GM18499 (cell line): Measurements from ENCODE around the gene C22orf15.

Experiments used
- ATAC-seq: cut with Tn5 transposase; IDR thresholded peaks from one replicate; pipeline ENCODE4 v1.9.1; 2021; ENCODE audit warnings: moderate number of reproducible peaks; ENCODE audit not compliant: insufficient read depth, unreplicated experiment

C22orf15 gene

GRCh38 chr22:23750367-23750713 lies 12.4 kb upstream of the C22orf15 start:
- no peak for ATAC-seq

- ATAC-seq, result no peak
These were observed 11.9 kb upstream of the C22orf15 start, which contains the start of gene ZNF70 for GRCh38 chr22:23750714-23751440. ZNF70 (minus strand) TSS chr22:23751112; CDS start chr22:23745140, 5,972 bp downstream.

GRCh38 chr22:23751441-23751996 lies 11.3 kb upstream of the C22orf15 start:
- ATAC-seq, result no peak

GRCh38 chr22:23752090-23752691 lies 10.6 kb upstream of the C22orf15 start:
- ATAC-seq, result no peak

GRCh38 chr22:23752750-23753149 lies 10.0 kb upstream of the C22orf15 start:
- no peak for ATAC-seq

- ATAC-seq, result no peak
These were observed 9.4 kb upstream of the C22orf15 start for GRCh38 chr22:23753385-23753784.

GRCh38 chr22:23754220-23754919 lies 8.4 kb upstream of the C22orf15 start, which contains the start of gene VPREB3:
VPREB3 (minus strand) TSS chr22:23754425; CDS start chr22:23754363, 62 bp downstream.
- ATAC-seq, result no peak

- no peak for ATAC-seq
These were observed 7.7 kb upstream of the C22orf15 start for GRCh38 chr22:23754980-23755636.

- no peak for ATAC-seq
These were observed 7.1 kb upstream of the C22orf15 start for GRCh38 chr22:23755711-23756110.

GRCh38 chr22:23756891-23757290 lies 5.9 kb upstream of the C22orf15 start:
- ATAC-seq, result no peak

- no peak for ATAC-seq
These were observed 3.2 kb upstream of the C22orf15 start for GRCh38 chr22:23759566-23759965.

GRCh38 chr22:23760056-23760455 lies 2.7 kb upstream of the C22orf15 start:
- ATAC-seq, result no peak

- ATAC-seq, result no peak
These were observed 772 bp downstream of the C22orf15 start for GRCh38 chr22:23763579-23763945.

- no peak for ATAC-seq
These were observed 1.2 kb downstream of the C22orf15 start for GRCh38 chr22:23763954-23764353.

- no peak for ATAC-seq
These were observed 2.4 kb downstream of the C22orf15 start for GRCh38 chr22:23764899-23765881.

- no peak for ATAC-seq
These were observed 4.5 kb downstream of the C22orf15 start for GRCh38 chr22:23767303-23767672.

GRCh38 chr22:23767673-23768548 lies 5.1 kb downstream of the C22orf15 start, which contains the start of gene CHCHD10:
CHCHD10 (minus strand) TSS chr22:23767972; CDS start chr22:23767874, 98 bp downstream.
- ATAC-seq, result no peak

GRCh38 chr22:23769321-23769965 lies 6.7 kb downstream of the C22orf15 start:
- no peak for ATAC-seq
